GM12878 (cell line): ENCODE results near the gene TXNRD3. TPM values are rescaled to one million over a fixed set of nuclear protein-coding genes. Genes with fewer than 3 reads are reported as not detected.

Experiments
- ATAC-seq: fragments of 200-7000 bp; cut with Tn5 transposase; 3 replicates; pipeline ENCODE4 v1.9.1; 2020; ENCODE audit warnings: mild to moderate bottlenecking, moderate library complexity
- BruUV-seq: library from RNA; stranded (reverse); fragments of 400-500 nt; replicated peaks from 2 replicates; lab custom pipeline; 2021; lab: Mats Ljungman, UMichigan
- CTCF ChIA-PET: fragments of 300-600 bp; sonication (Branson Sonifier 250); formaldehyde crosslinking; extraction: SDS; loops from one replicate; lab custom pipeline; 2021; ENCODE audit warnings: inconsistent platforms; lab: Yijun Ruan, JAX
- POLR2A ChIA-PET: fragments of 350-600 bp; formaldehyde crosslinking; extraction: SDS; loops from one replicate; lab custom pipeline; 2021; ENCODE audit warnings: inconsistent platforms; lab: Charles Lee
- RAD21 ChIA-PET: fragments of 300-600 bp; sonication (Branson Sonifier 250); formaldehyde crosslinking; loops from one replicate; lab custom pipeline; 2023; ENCODE audit warnings: antibody characterized with exemption; ENCODE audit not compliant: unreplicated experiment; lab: Charles Lee
- SMC1A ChIA-PET: fragments of 300-600 bp; sonication (Branson Sonifier 250); formaldehyde crosslinking; loops from one replicate; lab custom pipeline; 2023; ENCODE audit not compliant: unreplicated experiment, uncharacterized antibody; lab: Charles Lee
- DNase-seq: peaks from one replicate; pipeline ENCODE4 v3.0.0-alpha.2; 2011; ENCODE audit warnings: low read depth, low spot score
- FAIRE-seq: peaks from 3 replicates; lab custom pipeline; 2011; peaks lifted over from hg19 to GRCh38; lab: Jason Lieb, UNC
- H2AFZ ChIP-seq: 2 replicates; pipeline ENCODE4 v1.6.0; 2011; ENCODE audit warnings: low read depth, low read length, control low read depth; ENCODE audit not compliant: control insufficient read depth
- H3K27ac ChIP-seq: 2 replicates; pipeline ENCODE4 v1.5.1; 2011; ENCODE audit warnings: control low read depth; ENCODE audit not compliant: control insufficient read depth, insufficient read depth
- H3K27me3 ChIP-seq, 2 experiments: replicated peaks in 1 of 2; 2 replicates each; pipeline versions ENCODE4 v1.6.0 to v1.6.1; 2011; ENCODE audit warnings: low read length in 1 of 2; ENCODE audit not compliant: control insufficient read depth in 2 of 2, insufficient read depth in 2 of 2
- H3K36me3 ChIP-seq, 2 experiments: 2 replicates each; pipeline ENCODE4 v1.5.1; 2011; ENCODE audit warnings: low read length in 1 of 2; ENCODE audit not compliant: control insufficient read depth in 2 of 2, insufficient read depth in 2 of 2
- H3K4me1 ChIP-seq: 2 replicates; pipeline ENCODE4 v1.6.1; 2011; ENCODE audit warnings: mild to moderate bottlenecking, low read length, moderate library complexity, mixed read lengths; ENCODE audit not compliant: control insufficient read depth, insufficient read depth
- H3K4me2 ChIP-seq: 2 replicates; pipeline ENCODE4 v1.6.0; 2011; ENCODE audit warnings: control low read depth; ENCODE audit not compliant: control insufficient read depth, insufficient read depth
- H3K4me3 ChIP-seq: fragments of 200-600 bp; sonication (generic); 2 replicates; pipeline ENCODE4 v1.5.1; 2016
- H3K79me2 ChIP-seq: 2 replicates; pipeline ENCODE4 v1.6.0; 2011; ENCODE audit warnings: low read length; ENCODE audit not compliant: control insufficient read depth, insufficient read depth
- H3K9ac ChIP-seq: 2 replicates; pipeline ENCODE4 v1.8.0; 2011; ENCODE audit warnings: low read length, control low read depth, mixed read lengths; ENCODE audit not compliant: control insufficient read depth, insufficient read depth
- H3K9me3 ChIP-seq: replicated peaks from 3 replicates; pipeline ENCODE4 v1.5.1; 2011; ENCODE audit warnings: mild to moderate bottlenecking, low read length; ENCODE audit not compliant: control insufficient read depth, insufficient read depth
- H4K20me1 ChIP-seq: 2 replicates; pipeline ENCODE4 v1.6.0; 2011; ENCODE audit not compliant: control insufficient read depth, insufficient read depth
- ETV6 ChIP-seq, 2 experiments: fragments of 450-650 bp in 1 of 2; IDR thresholded peaks in 1 of 2; conservative IDR thresholded peaks in 1 of 2; 2 replicates each; pipeline ENCODE4 v1.6.1; 2014; ENCODE audit warnings: antibody characterized with exemption in 1 of 2, borderline replicate concordance in 1 of 2, low read depth in 1 of 2, mild to moderate bottlenecking in 1 of 2, moderate library complexity in 1 of 2
- FOXM1 ChIP-seq: IDR thresholded peaks from 2 replicates; pipeline ENCODE4 v1.6.1; 2012; ENCODE audit warnings: low read depth, mild to moderate bottlenecking, inconsistent platforms, low read length, moderate library complexity
- IKZF2 ChIP-seq, 2 experiments: fragments of 450-650 bp; IDR thresholded peaks; 2 replicates each; pipeline ENCODE4 v1.6.1; 2017; ENCODE audit warnings: mild to moderate bottlenecking in 2 of 2, moderate library complexity in 2 of 2
- JUNB ChIP-seq: IDR thresholded peaks from 2 replicates; pipeline ENCODE4 v1.6.1; 2016; ENCODE audit warnings: antibody characterized with exemption, mild to moderate bottlenecking
- POLR2AphosphoS2 ChIP-seq: IDR thresholded peaks from 2 replicates; pipeline ENCODE4 v1.6.1; 2011; ENCODE audit warnings: low read depth, mild to moderate bottlenecking, low read length, improper control_type of control experiment, moderate library complexity
- SRF ChIP-seq, 2 experiments: IDR thresholded peaks; 2 replicates each; pipeline ENCODE4 v1.6.1; 2011; ENCODE audit warnings: low read depth in 2 of 2, low read length in 2 of 2, mild to moderate bottlenecking in 1 of 2, moderate library complexity in 1 of 2
- WRNIP1 ChIP-seq: IDR thresholded peaks from 2 replicates; pipeline ENCODE4 v1.6.1; 2011; ENCODE audit warnings: low read depth, low read length, improper control_type of control experiment, borderline replicate concordance
- WGBS: methylation state at CpG from one replicate; pipeline ENCODE4 v1.1.6; 2016; ENCODE audit warnings: low lambda C conversion rate; ENCODE audit not compliant: insufficient replicate concordance, insufficient coverage; ENCODE audit errors: missing lambda C conversion rate; 5-methylcytosine and 5-hydroxymethylcytosine counted together
- in situ Hi-C: fragments of 300-500 bp; cut with MboI; formaldehyde crosslinking; loops from 9 replicates; pipeline ENCODE4 v1.14.3; 2018; ENCODE audit warnings: mixed read lengths
- intact Hi-C: fragments of 100-400 bp; cut with micrococcal nuclease; formaldehyde crosslinking; loops from one replicate; pipeline ENCODE4 v1.14.2; 2022; ENCODE audit not compliant: unreplicated experiment
- polyA plus RNA-seq, 11 experiments: library from polyadenylated mRNA; depleted of rRNA in 4 of 11; unstranded in 6 of 11; stranded (reverse) in 5 of 11; fragments of >200 nt; fragmentation: Nextera tagmentation in 4 of 11; fragmentation: Illumina TruSeq in 1 of 11; extraction: Ambion mirVana in 4 of 11; extraction: Trizol in 1 of 11; gene quantifications; 1 replicate in 1 of 11; 2 replicates in 10 of 11; pipeline versions ENCODE4 v1.2.1 to v1.2.3, GENCODE V29; 2011 to 2016; ENCODE audit warnings: inconsistent platforms in 2 of 11, missing spikeins in 2 of 11, low read depth in 1 of 11
- total RNA-seq, 4 experiments: library from RNA; depleted of rRNA in 3 of 4; stranded (reverse); fragments of >200 nt in 3 of 4; fragmentation: Illumina TruSeq in 1 of 4; extraction: Trizol in 1 of 4; gene quantifications; 2 replicates each; pipeline versions ENCODE4 v1.2.1 to v1.2.3, GENCODE V29; 2013 to 2021
- TF ChIP-seq, protein P1 (sequence below): IDR thresholded peaks from 2 replicates; pipeline ENCODE4 v1.6.1; 2012; ENCODE audit warnings: mild to moderate bottlenecking, low read depth, low read length
- TF ChIP-seq, protein P2 (sequence below): fragments of 450-650 bp; IDR thresholded peaks from 2 replicates; pipeline ENCODE4 v1.6.1; 2017; ENCODE audit warnings: mild to moderate bottlenecking
- TF ChIP-seq, protein P3 (sequence below): IDR thresholded peaks from 2 replicates; pipeline ENCODE4 v1.6.1; 2012; ENCODE audit warnings: low read depth, low read length, improper control_type of control experiment
- TF ChIP-seq, protein P4 (sequence below): fragments of 450-650 bp; IDR thresholded peaks from 2 replicates; pipeline ENCODE4 v1.6.1; 2017; ENCODE audit warnings: mild to moderate bottlenecking, low read depth, inconsistent platforms; ENCODE audit not compliant: poor library complexity, severe bottlenecking

Gene TXNRD3
- total and polyA plus RNA-seq, 10 of the 15 experiments (the other 5 are each of a cell fraction or from before 2014, with no cell fraction given) = not detected

DNA sequence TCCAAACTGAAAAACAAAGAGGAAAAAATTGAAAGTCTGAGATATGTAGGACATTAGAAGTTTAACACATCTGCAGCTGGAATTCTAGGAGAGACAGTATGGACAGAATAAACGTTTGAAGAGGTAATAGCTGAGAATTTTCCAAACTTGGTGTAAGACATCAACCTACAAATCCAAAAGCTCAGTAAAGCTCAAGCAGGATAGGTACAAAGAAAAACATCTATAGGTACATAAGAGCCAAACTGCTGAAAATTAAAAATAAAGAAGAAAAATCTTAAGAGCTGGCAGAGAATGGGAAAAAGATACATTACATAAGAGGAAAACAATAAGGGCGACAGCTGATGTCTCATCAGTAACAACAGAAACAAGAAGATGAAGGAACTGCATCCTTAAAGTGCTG lies 73.4 kb downstream of the TXNRD3 start:
- Histone ChIP-seq H3K9me3 (no peaks in the 10 kb centered on the region), H3K4me2 (no peak overlapping the region), H3K36me3 (no peaks in the 10 kb centered on the region), H2AFZ (no peak overlapping the region), H3K4me3 (no peak overlapping the region), H4K20me1 (no peaks in the 10 kb centered on the region), H3K79me2 (no peaks in the 10 kb centered on the region), H3K9ac (no peak overlapping the region), H3K27me3 (peaks cover 2 to 3% of the 10 kb centered on the region in 2 experiments; a peak in 2 of 4 replicates), H3K27ac (no peak overlapping the region), H3K4me1 (no peaks in the 10 kb centered on the region)
- TF ChIP-seq, protein P1, sequence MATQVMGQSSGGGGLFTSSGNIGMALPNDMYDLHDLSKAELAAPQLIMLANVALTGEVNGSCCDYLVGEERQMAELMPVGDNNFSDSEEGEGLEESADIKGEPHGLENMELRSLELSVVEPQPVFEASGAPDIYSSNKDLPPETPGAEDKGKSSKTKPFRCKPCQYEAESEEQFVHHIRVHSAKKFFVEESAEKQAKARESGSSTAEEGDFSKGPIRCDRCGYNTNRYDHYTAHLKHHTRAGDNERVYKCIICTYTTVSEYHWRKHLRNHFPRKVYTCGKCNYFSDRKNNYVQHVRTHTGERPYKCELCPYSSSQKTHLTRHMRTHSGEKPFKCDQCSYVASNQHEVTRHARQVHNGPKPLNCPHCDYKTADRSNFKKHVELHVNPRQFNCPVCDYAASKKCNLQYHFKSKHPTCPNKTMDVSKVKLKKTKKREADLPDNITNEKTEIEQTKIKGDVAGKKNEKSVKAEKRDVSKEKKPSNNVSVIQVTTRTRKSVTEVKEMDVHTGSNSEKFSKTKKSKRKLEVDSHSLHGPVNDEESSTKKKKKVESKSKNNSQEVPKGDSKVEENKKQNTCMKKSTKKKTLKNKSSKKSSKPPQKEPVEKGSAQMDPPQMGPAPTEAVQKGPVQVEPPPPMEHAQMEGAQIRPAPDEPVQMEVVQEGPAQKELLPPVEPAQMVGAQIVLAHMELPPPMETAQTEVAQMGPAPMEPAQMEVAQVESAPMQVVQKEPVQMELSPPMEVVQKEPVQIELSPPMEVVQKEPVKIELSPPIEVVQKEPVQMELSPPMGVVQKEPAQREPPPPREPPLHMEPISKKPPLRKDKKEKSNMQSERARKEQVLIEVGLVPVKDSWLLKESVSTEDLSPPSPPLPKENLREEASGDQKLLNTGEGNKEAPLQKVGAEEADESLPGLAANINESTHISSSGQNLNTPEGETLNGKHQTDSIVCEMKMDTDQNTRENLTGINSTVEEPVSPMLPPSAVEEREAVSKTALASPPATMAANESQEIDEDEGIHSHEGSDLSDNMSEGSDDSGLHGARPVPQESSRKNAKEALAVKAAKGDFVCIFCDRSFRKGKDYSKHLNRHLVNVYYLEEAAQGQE = no peak
- TF ChIP-seq, protein P2, sequence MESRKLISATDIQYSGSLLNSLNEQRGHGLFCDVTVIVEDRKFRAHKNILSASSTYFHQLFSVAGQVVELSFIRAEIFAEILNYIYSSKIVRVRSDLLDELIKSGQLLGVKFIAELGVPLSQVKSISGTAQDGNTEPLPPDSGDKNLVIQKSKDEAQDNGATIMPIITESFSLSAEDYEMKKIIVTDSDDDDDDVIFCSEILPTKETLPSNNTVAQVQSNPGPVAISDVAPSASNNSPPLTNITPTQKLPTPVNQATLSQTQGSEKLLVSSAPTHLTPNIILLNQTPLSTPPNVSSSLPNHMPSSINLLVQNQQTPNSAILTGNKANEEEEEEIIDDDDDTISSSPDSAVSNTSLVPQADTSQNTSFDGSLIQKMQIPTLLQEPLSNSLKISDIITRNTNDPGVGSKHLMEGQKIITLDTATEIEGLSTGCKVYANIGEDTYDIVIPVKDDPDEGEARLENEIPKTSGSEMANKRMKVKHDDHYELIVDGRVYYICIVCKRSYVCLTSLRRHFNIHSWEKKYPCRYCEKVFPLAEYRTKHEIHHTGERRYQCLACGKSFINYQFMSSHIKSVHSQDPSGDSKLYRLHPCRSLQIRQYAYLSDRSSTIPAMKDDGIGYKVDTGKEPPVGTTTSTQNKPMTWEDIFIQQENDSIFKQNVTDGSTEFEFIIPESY = no peak
- TF ChIP-seq POLR2AphosphoS2 (no peak), ETV6 (conservative IDR thresholded peaks at IDR 0.05 in 1 of 2, IDR thresholded peaks at IDR 0.05 in 1 of 2; ENCODE audit: borderline replicate concordance in 1 of 2, low read depth in 1 of 2) (no peak), FOXM1 (no peak), WRNIP1 (no peak), JUNB (no peak), IKZF2 (IDR thresholded peaks at IDR 0.05) (no peak), SRF (IDR thresholded peaks at IDR 0.05; ENCODE audit: low read depth in 2 of 2, low read length in 2 of 2) (no peak)
- TF ChIP-seq, protein P3, sequence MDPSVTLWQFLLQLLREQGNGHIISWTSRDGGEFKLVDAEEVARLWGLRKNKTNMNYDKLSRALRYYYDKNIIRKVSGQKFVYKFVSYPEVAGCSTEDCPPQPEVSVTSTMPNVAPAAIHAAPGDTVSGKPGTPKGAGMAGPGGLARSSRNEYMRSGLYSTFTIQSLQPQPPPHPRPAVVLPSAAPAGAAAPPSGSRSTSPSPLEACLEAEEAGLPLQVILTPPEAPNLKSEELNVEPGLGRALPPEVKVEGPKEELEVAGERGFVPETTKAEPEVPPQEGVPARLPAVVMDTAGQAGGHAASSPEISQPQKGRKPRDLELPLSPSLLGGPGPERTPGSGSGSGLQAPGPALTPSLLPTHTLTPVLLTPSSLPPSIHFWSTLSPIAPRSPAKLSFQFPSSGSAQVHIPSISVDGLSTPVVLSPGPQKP = no peak
- TF ChIP-seq, protein P4, sequence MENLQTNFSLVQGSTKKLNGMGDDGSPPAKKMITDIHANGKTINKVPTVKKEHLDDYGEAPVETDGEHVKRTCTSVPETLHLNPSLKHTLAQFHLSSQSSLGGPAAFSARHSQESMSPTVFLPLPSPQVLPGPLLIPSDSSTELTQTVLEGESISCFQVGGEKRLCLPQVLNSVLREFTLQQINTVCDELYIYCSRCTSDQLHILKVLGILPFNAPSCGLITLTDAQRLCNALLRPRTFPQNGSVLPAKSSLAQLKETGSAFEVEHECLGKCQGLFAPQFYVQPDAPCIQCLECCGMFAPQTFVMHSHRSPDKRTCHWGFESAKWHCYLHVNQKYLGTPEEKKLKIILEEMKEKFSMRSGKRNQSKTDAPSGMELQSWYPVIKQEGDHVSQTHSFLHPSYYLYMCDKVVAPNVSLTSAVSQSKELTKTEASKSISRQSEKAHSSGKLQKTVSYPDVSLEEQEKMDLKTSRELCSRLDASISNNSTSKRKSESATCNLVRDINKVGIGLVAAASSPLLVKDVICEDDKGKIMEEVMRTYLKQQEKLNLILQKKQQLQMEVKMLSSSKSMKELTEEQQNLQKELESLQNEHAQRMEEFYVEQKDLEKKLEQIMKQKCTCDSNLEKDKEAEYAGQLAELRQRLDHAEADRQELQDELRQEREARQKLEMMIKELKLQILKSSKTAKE = no peak
- no peak for ATAC-seq
- RAD21 ChIA-PET = no interaction called here
- intact Hi-C loops = no loop called here
- no peak for DNase-seq
- SMC1A ChIA-PET = no interaction called here
- CTCF ChIA-PET = no interaction called here
- POLR2A ChIA-PET = no interaction called here
- in situ Hi-C loops = no loop called here
- 0% methylated on average over 2 of the region's 2 CpGs for WGBS
- no TSS peak for BruUV-seq
- no peak for FAIRE-seq
